NCI-H748 (cell line): Measurements from ENCODE around the gene GTF3C1.

ENCODE experiments used
- DNase-seq: peaks from one replicate; lab custom pipeline; 2025; ENCODE audit not compliant: unreplicated experiment; lab: John Stamatoyannopoulos, UW

Gene GTF3C1

DNA sequence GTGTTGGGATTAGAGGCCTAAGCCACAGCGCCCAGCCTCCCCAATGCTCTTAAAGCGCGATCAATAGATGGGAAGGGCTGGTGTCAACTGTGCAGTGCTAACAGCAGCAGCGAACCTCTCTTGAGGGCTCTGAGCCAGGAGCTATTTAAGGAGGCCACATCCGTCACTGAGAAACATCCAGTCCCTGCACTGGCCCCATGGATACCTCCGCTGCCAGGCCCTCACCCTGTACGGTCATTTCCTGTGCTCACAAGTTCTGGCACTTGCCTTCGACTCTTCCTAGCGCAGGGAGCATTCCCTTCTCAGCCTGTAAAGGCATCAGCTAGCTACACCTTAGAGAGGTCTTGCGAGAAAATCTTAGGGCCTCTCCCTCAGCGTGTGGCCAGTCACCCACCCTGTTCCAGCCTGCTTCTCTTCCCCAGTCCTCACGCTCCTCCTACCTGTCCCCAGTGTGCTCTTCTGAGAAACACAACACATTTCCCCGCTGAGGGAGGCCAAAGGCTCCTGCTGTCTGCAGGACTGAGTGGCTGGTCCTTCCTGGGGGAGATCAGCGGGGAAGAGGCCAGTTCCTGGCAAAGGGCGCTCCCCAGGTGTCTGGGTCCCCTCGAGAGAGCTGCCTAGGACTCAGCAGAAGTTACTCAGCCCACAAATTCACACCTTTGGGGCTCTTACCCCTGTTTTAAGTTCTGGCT lies 28.6 kb downstream of the GTF3C1 start:
- DNase-seq, result no peak

DNA sequence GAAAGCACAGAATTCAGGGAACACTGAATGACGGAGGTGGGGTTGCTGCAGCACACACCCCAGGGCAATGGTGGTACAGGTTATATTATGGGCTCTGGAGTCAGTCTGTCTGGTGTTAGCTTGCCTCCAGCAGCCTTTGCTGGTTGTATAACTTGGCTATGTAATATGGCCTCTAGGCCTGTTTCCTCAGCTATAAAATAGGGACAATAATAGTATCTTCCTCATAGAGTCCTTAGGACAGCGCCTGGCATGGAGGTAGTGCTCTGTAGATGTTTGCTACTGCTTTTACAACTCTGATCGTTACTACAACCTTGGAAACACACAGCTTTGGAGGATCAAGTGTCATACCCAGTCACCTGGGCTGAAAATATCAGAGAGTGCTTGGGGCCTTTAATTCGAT lies 31.5 kb downstream of the GTF3C1 start:
- no peak for DNase-seq

DNA sequence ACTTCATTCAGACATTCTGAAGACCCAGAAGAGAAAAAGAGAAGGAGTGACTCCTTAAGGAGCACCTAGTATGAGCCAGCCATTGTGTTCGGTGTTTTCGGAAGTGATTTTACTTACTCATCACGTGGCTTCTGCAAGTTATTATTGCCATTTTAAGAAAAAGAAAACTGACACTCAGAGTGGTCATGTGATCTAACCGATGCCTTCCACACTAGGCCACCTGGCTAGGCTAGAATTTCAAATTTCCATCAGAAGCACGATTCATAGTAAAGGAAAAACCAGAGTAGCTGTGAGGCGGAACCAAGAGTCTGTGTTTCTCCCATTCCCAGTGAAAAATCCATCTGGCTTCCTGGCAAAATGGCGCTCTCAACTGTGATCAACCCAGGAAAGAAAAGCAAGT lies 32.0 kb downstream of the GTF3C1 start:
- DNase-seq, result no peak

DNA sequence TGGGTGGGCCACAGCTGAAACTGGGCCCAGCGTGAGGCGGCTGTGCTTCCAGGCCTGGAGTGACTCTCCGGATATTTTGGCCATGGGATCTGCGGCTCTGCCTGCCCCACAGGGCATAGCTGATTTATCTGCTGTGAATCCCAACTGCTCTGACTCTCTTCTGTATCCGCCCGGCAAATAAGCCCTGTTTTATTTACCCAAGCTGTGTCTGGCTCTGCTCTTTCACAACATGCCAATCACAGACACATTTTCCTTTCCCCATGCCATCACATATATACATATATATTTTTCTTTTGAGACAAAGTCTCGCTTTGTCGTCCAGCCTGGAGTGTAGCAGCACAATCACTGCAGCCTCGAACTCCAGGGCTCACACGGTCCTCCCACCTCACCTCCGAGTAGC lies 33.3 kb downstream of the GTF3C1 start:
- no peak for DNase-seq

DNA sequence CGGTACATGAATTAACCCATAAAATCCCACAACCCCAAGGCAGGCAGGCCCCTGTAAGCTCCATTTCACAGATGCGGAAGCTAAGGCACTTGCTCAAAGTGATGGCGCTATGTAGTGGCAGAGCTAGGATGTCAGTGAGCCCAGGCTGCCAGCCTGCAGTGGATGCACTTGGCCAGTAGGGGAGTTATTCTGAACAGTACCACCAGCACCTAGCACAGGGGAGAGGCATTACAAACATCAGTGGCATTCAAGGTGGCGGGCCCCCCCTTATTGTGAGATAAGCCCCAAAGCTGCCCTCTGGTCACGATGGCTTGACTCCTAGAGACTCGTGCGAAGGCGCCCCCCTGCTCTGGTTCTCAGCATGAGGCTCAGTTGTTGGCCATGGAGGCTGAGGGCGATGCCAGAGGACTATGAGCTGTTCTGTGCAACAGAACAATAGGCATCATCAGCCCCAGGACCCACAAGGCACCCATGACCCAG lies 33.8 kb downstream of the GTF3C1 start:
- no peak for DNase-seq

DNA sequence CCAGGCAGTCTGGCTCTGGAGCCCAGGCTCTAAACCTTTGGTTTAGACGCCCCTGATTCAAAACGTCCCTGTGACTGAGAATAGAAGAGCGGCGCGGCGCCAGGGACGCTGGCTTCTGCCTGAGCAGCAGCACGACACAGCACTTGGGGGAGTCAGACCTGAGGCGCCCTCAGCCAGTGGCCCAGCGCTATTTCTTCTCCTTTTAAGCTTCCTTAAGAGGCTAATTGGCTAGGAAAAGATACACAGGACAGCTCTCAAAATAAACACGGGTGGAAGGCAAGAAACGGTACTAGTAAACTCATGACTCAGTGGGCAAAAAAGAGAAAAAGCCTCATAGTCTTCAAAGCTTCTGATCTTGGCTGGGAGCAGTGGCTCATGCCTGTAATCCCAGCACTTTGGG lies 34.9 kb downstream of the GTF3C1 start:
- DNase-seq, result no peak

DNA sequence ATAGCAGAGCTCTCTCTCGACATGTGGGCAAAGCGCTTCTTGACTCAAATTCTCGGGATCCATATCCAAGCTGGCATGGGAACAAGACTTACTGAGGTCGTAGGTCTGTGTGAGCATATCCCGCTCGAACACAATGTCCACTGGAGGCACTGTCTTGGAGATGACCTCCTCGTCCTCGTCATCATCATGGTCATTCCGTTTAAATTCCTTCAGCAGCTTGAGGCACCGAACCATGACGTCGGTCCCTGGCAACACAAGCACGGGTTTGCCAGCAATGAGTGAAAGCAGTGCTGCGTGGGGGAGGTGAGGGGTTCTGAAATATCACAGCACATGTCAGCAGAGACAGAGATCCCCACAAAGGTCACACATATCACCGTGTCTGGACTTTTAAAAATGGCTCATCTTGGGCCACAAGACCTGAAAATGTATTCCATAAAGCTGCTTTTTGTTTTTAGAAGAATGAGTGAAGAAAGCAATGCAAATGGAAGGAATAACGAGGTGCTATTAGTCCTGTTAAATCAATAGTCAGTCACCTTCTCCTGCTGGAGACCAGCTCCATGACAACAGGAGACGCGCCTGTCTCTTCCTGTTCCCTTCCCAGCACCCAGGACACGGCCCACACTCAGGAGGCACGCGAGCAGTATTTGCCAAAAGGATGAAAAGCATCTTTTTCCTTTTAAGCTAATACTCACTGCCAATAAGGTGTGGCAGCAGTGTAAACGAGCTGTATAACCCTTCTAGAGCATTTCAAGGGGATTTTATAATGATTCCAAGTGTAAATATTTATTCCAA lies 37.9 kb downstream of the GTF3C1 start:
- DNase-seq, result no peak

DNA sequence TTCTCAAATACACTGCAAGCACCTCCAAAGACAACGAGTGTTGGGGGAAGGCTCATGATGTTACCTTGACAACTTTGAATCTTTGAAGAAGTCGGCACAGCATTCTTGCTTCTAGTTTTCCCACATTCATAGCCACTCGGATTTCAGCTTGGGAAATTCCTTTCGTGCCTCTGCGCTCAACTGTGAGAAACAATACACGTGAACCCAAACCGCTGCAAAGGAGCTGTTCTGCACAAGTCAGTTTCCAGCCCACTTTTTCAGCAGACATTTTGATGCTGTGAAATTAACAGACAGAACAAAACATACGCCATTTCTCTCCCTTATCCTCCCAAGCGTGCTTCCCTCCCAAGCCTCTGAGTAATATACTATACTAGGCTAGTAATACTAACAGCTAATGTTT lies 41.2 kb downstream of the GTF3C1 start:
- DNase-seq, result no peak

DNA sequence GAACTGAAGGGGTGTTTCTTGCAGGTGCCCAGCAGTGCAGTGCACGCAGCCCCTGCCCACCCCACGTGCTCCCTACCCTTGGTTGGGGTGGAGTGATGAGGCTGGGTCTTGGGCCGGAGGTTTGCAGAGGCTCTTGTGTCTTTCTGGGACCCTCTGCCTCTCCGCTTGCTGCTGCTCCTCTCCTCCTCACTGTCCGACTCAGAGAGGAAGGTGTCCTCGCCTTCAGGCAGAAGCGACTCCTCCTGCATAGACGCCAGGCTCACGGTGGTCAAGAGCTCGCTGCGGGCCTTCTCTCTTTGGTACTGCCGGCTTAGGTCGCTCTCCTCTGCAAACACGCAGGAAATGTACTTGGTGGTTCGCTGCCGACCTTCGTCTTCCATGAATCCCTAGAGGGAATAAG lies 42.9 kb downstream of the GTF3C1 start:
- DNase-seq, result no peak

DNA sequence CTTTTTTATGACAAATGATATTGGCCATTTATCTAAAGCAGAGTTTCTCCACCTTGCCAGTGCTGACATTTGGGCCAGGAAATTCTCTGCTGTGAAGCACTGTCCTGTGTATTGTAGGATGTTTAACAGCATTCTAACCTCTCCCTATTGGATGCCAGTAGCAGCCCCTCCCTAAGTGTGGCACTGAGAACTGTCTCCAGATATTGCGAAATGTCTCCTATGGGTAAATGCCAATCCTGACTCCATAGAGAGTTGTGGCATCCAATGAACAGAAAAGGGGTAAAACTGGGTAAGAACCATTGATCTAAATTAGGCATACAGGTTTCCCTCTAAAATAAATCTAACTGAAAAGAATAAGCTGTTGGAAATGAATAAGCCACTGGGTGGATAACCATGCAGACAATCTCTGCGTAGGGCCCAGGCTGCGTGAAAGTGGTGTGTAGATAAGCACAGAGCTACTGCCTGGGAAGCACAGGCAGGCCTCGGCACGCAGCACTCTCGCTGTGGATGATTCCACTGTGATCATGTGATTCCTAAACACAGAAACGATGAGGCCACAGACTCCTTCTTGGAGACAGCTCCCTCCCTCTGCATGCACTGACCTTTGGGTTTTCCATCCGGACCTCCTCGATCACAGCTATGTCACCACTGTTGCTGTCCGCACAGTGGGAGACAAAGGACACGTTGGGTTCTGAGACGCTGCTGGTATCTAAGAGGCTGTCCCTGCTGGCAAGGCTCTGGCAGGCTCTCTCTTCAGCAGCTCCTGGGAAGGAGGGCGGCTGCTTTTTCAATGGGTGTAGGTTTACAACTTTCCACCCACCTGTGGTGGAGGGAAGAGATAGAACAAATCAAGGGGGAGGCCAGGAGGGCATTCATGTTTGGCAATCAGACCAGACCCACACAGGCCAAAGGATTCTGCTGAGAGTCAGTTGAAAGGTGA lies 44.1 kb downstream of the GTF3C1 start:
- no peak for DNase-seq

DNA sequence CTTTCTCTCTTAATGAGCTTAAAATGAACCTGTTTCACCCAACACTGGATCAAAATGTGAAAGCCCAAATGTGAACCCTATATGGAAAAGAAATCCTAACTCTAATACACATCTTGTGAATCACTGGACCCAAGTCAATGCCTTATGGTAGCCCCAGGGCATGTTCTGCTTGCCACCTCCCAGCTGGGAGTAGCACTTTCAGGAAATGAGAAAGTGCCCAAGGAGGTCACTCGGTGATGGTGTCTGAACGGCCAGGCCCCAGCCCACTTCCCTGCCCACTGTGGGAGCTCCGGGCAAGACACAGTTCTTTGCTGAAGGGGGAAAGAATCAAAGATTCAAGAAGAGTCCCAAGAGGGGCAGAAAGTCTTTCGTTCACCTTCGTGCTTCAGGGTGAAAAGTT lies 46.1 kb downstream of the GTF3C1 start:
- no peak for DNase-seq

DNA sequence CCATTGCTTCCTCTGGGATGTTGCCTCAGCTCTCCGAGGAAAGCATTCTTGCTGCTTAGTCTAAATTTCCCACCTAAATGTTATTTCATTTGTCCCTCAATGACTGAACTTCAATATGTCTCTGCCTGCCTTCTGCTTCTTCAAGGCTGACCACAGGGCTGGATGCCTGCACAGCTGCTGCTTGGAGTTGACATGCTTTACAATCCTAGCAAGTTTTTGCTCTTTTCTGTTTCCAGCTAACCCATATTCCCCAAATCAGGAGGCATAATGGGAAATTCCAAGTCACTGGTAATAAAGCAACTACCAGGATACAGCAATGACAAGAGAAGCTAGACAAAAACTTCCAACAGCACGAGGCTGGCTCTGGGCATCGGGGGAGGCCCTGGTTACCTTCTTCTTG lies 48.9 kb downstream of the GTF3C1 start:
- no peak for DNase-seq

DNA sequence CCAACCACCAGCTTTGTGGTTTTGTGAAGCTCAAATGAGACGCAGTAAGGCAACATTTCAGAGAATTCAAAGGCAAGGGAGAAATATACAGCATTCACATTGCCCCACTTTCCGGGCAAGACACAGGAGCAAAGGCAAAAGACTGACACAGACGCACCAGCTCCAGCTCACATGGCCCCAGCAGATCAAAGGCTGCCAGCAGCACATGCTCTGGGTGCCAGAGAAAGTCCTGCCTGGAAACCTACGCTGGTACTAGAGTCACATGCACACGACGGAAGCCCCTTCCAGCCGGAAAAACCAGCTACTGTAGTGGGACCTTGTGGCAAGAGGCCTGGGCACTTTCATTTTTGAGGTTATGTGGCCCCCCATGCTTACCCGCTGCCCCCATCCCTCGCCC lies 50.1 kb downstream of the GTF3C1 start:
- no peak for DNase-seq

DNA sequence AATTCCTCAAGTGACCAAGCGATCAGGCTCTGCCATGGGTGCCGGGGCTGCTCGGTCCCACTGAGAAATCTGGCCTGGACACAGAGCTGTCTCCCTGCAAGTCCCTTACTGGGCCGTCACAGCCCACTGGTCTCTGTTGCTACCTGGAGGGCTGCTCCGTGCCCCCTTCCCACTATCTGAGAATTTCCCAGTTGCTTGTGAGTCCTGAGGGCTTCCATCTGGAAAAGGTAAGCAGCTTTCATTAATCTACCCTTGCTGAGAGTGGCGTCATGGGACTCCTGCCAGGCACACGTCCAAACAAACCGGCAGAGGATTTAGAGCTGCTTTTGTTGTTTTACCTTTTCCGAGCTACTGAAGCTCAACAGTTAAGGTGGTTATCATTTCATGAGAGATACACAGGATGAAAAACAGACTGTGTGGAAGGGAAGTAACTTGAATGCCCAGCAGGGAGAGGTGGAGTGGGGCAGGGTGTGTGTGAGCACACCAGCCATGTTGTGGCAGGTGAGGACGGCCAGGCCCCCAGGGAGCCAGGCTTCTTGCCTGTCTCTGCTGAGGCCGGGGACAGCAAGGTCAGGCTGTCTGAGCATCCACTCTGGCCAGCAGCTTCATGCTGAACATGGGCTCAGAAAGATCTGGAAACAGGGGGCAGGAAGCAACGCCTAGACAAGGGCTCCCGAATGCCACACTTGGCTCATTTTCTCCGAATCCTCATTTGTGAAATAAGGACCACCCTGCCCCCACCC lies 50.6 kb downstream of the GTF3C1 start:
- no peak for DNase-seq

DNA sequence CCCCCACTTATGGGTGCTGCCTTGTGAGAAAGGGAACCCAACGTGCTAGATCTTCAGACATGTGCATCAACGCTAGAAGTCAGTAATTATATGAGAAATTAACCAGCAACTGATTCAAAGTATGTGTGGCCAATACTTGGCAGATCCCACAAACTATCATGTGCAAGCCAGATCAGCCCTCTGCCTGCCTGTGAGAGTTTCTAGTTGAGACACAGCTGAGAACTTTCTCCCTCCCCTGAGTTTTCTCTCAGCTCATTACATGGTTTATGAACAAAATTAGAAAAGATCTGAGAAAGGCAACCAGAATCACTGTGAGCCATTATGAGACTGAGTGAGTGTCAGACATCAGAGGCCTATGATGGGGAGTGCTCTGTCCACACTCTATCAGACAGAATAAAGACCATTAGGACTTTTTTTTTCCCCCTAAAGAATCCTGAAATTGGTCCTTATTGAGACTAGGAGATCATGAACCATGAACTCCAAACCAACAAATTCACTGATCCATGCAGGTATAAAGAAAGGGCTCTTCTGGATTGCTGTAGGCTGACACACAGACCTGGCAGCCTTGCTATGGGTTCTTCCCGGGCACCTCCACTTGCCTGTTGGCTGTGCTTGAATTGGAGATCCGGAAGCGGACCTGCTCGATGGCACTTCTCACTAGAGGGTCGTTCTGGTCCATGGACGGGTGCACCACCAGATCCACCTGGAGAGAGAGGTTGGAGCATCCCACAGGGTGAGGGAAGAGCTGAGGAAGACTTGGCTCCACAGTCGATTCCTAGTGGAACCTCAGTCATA lies 51.5 kb downstream of the GTF3C1 start:
- no peak for DNase-seq

DNA sequence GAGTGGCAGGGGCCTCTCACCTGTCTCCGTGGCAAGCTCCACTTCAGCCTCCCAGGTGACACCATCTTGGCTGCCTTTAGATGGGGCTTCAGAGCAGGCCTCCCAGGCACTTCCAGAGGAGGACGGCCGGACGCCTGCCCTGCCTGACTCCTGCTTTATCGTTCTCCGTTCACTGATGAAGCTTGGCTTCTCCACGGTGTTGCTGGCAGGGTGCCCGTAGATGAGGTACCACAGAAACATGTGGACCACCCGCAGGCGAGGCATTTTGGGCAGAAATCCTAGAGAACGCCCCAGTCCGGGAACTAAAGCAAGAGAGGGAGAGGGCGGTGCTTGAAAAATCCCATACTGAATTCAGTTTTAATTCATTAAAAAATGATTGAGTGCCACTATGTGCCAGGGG lies 54.5 kb downstream of the GTF3C1 start:
- DNase-seq, result no peak

DNA sequence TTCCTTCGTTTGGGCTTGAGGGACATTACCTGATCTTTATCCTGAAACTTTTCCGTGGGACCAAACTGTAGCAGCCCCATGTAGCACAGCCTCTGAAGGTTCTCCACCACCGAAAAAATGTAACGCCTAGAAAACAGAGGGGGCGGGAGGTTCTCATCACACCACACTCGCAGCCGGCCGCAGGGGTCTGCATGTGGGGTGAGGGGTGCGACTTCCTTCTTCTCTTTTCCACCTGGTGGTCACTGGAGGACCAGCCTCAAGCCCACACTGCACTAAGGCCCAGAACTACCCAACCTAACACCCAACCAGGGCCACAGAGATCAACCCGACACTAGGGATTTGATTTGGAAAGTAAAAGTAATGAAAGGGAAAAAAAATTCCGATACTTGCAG lies 57.1 kb downstream of the GTF3C1 start:
- no peak for DNase-seq

DNA sequence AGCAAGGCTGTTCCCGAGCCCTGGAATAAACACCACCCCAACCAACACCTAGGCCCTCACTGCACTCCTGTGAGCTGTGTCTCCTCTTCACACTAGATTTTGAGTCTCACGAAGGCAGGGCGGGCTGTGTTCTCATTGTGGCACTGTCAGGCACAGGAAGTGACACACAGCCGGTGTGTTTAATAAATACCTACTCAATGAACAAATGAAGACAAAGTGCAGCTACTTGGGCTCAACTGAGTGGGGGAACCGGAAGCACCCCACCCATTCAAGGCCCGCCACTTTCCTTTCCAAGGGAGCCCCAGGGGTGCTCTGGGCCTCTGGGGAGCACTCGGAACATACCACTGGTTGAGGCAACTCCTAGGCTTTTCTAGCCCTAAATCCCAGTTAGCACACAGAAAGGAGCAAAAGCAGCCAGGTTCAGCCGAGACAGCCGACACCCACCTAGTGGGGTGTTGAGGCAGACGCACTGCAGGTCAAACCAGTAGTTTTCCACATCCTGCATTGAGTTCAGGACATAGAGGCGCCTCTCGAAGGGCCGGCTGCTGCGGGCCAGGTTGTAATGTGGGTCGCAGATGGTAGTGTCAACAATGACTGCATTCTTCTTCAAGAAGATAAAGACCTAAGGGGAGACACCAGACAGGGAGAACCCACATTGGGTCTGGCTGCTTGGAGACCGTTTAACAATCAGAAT lies 57.7 kb downstream of the GTF3C1 start:
- DNase-seq, result no peak

DNA sequence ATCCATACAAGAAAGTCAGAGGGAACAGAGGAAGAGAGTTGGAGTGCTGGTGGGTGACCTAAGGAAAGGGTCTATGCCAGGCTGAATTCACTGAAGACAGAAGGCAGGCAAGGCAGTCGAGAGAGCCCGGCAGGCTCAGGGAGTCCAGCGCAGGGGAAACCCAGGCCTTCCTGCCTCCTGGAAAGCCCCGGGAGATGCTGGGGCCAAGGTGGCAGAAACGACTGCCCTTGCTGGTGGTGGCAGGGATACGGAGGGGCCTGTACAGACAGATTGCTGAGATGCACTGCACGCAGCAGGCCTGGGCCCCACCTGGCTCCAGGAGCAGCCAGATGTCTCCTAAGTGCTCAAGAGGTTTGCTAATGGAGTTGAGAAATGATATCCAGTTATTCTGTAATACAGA lies 59.8 kb downstream of the GTF3C1 start:
- DNase-seq, result peak; percentile 19
